ENCODE results near the gene DSCAM.
"Not testable (repeated sequence)": the region's sequence is repeated elsewhere in the genome, so short reads cannot be mapped to it uniquely, and the experiment has no call there.

The DSCAM gene

DNA sequence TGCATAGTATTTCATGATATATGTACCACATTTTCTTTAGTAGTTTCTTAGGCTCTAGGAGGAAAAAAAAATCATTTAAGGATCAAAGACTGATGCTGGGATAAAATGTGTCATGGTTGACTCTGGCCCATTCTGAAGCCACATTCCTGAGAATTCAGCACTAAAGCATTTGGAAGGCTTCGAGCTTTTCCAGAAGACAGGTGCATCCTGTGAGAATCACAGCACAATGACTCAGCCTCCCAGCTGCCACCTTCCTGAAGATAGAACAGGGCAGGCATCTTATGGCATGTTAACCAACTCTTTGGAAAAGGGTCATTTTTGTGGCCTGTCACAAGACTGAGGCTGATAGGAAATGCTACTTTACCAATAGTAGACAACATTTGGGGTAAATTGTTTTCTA is 619.9 kb downstream of the DSCAM start:
- DNase-seq = no peak

DNA sequence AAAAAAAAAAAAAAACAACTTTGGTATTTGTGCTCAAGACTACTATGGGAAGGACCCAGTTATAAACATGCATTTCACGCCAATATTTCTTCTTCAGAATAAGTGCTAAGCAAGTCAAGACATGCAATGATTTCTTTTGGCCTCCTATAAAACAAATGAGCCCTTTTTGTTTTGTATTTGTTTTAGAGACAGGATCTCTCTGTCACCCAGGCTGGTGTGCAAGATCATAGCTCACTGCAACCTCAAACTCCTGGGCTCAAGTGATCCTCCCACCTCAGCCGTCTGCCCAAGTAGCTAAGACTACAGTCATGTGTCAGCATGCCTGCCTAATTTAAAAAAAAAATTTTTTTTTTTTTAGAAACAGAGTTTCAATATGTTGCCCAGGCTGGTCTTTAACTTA is 631.0 kb downstream of the DSCAM start:
- DNase-seq = no peak

DNA sequence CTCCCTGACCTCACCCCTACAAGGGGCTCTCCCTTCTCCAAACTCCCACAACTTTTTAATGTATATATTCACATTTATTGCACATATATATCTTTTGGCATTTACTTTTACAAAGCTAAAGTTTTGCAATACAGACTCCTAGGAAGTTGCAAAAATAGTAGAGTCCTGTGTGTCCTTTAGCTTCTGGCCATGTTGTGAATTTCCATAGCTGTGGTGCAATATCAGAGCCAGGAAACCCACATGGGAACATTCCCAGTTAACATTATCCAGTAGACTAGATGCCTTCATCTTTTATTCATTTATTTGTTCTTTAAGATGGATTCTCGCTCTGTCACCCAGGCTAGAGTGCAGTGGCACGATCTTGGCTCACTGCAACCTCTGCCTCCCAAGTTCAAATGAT is 636.7 kb downstream of the DSCAM start:
- no peak for DNase-seq

DNA sequence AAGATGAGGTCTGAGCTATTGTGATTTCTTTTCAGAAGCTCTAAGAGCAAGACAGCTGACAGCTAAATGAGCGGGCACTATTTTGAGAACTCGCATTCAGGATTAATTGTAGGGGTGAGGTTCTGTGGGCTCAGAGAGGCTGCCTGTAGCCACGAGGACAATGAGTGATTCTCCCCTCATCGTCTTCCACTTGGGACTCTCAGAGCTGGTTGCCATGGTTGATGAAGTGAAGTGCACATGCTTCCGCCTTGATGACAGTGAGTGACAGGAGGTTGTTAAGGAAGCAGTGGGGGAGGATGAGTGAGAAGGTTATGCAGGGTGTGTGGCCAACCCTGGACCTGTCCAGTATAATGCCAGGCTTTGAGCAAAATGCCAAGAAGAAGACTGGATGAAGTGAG is 638.0 kb downstream of the DSCAM start:
- DNase-seq = no peak

DNA sequence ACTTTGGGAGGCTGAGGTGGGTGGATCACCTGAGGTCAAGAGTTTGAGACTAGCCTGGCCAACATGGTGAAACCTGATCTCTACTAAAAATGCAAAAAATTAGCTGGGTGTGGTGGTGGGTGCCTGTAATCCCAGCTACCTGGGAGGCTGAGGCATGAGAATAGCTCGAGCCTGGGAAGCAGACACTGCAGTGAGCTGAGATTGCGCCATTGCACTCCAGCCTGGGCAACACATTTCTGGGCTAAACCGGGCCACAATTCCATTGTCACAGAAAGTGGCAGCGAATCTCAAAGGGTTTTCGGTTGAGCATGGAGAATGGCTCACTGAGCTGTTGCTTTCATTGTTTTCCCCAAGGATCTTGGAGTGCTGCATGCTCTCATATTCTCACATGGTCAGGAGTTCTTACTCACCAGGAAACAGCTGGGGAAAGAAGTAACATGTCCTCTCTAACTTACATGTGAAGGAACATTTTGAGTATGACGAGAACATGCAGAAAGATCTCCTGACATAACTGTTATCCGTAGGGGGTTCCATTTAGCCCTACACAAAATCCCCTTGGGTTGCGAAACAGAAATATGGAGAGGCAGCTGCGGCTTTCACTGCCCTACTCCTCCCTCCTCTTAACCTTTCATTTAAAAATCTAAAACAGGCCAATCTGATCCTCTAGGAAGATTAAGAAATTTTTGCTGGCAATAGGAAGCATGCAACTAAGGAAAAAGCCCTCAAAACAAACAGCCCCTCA is 638.6 kb downstream of the DSCAM start:
- no peak for DNase-seq

DNA sequence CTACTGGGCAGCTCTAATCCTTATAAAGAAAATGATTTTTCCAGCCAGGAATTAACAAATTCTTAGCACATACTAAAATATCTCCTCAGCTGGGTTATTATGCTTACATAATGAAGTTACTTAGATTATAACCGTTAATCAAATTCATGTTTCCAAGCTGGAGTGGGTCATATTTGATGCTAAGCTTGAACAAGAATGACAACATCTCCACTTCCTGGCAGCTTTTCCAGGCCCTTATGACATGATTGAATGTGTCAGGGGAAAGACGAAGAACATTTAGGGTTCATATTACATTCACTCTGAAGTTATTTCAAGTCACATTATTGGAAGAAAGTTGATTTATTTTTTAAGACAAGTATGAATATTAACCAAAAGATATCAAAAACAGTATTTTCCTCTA is 646.0 kb downstream of the DSCAM start:
- DNase-seq = no peak

DNA sequence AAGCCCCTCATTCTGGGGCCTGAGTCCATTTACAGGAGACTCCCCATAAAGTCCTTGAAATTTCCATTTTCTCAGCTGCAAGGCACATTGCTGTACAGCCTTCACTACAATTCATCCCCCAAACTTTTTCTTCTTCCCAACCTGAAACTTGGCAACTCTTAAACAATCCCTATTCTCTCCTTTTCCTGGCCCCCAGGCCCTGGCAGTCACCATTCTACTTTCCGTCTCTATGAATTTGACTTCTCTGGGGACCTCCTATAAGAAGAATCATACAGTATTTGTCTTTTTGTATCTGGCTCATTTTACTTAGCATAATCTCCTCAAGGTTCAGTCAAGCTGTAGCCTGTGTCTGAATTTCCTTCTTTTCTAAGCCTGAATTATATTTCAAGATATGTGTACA is 646.8 kb downstream of the DSCAM start:
- DNase-seq = no peak

DNA sequence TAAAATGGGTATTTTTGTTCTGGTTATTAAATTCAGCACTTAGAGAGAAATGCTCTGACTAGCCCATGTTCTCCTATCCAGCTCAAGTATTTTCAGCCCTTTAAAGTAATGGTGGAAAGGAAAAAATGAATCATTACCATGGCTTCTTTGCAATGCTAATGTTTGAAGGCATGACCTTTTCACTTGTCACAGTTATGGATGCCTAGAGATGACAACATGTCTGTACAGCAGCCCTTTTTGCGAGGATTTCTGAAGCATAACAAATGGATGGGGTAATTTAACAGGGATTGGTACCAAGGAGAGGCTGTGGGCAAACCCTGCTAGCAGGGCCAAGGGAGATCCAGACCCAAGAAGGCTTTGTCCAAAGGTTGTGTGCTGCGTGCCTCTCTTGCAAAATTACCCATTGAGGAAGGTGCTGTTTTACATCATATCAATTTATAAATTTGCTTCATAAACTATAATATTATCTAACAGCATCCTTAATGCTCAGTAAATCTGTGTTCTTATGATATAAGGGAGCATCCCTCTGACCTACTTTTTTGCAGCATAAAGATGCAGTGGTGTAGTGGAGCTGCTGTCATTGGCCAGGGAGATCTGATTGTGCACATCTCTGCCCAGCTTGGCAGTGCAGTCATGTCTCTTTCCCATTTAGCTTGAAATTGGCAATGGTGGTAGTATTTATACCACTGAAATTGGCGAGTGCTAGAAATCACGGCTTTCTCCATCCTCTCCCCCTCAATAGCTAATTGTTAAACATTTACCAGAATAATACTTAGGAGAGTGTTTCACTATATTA is 652.6 kb downstream of the DSCAM start:
- peak; percentile 15 for DNase-seq

DNA sequence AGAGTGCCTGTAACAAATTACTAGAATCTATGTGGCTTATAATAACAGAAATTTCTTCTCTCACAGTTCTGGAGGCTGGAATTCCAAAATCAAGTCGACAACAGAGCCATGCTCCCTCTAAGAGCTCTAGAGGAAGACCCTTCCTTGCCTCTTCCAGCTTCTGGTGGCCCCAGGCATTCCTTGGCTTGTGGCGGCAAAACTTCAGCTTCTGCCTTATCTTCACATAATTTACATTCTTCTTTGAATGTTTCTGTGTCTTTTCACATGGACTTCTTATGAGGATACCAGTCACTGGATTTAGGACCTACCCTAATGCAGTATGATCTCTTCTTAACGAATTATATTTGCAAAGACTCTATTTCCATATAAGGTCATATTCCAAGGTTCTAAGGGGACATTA is 655.3 kb downstream of the DSCAM start:
- no peak for DNase-seq

DNA sequence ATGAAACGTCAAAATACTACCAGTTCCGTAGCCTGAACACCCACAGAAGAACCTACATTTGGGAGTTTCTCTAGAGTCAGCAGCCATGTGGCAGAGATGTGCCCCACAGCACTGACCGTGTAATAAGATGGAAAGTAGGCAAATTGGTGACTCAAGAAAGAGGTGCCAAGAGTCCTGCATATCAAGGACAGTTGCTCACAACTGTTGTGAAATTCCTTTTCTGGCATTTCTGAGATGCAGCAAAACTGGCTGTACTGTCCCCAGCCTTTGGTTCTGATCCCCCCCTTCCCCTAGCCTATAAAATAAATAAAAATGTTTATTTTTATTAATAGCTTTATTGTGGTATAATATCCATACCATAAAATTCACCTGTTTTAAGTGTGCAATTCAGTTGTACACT is 655.8 kb downstream of the DSCAM start:
- no peak for DNase-seq

DNA sequence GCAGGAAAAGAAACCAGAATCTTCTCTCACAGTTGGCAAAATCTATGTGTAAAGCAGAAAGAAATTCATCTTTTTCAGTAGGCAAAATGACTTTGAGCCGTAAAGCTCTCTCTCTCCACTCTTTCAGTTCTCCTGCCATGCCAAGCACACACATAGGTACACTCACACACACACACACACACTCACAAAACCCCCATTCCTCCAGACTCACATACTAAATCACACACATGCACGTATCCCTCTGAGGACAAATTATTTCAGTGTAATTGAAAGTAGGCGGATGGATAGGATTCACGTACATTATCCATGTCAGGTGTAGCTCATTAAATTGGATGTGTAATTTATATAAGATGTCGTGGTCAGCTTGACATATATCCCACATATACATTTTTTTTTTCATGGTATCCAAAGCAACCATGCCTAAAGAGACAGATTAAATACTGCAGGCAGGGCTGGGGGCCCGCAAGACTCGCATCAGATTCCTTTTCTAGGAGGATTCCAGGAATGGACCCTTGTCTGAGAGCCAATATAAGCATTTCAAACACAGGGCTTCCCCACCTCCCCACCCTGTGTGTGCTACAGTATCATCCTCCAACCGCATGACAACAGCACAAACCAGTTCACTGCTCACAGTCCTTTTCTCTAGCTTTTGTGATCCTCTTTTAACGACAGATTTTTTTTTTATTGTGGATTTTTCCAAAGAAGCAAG is 658.9 kb downstream of the DSCAM start:
- no peak for DNase-seq

DNA sequence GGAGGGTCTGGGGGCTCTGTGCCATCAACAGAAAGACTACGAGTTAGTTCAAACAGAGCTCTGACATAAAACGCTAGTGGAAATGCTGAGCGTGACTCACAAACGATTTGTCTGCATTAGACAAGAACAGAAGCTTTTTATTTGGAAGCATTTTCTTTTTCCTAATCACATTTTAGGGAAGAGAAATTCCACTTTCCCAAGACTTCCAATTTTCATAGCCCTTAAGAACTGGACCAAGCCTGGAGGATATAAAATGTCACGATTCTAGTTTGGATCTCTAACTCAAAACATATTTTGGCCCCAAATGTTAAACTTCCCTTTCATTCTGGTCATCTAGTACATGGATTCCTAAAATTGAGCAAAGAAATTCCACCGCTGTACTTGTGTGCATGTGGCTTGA is 659.7 kb downstream of the DSCAM start:
- no peak for DNase-seq

DNA sequence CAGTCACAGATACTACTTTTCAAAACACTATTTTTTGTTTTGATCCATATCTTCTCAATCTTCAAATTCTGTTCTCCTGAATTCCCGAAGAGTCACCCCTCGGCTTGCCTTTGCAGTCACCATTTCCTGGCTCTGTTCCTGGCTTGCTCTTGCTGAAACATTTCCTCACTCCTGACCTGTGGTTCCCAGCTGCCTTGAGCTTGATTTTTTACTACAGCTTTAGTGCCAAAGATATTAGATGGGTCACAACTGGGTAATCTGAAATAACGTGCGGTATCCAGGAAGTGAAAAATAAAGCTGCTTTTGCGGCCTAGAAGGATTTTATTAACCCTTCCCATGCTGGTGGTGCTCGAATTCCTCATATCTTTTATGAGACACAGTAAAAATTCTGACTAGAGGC is 660.9 kb downstream of the DSCAM start:
- DNase-seq = peak; percentile 63

DNA sequence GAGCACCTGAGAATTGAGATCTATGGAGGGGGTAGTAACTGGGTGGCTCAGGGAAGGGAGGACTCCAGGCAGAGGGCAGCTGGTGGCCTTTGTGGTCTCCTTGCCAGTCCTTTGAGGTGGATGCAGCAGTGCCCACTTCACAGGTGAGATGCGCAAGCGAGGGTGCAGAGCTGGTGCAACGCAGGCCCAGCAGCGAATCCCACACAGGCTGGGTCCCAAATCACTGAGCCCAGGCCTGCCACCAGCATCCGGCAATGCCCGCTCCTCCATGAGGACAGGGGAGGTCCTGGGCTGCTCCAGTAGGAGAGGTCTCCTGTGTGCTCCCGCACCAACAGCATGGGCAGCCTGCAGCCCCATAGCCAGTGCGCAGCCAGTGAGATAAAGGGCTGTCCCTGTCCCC is 661.8 kb downstream of the DSCAM start:
- DNase-seq = no peak

DNA sequence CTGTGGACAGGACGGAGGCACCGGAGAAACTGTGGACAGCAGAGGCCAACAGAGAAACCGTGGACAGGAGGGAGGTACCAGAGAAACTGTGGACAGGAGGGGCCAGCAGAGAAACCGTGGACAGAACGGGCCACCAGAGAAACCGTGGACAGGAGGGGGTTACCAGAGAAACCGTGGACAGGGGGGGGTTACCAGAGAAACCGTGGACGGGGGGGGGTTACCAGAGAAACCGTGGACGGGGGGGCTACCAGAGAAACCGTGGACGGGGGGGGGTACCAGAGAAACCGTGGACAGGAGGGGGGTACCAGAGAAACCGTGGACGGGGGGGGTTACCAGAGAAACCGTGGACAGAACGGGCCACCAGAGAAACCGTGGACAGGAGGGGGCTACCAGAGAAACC is 664.5 kb downstream of the DSCAM start:
- DNase-seq = not testable (repeated sequence)

DNA sequence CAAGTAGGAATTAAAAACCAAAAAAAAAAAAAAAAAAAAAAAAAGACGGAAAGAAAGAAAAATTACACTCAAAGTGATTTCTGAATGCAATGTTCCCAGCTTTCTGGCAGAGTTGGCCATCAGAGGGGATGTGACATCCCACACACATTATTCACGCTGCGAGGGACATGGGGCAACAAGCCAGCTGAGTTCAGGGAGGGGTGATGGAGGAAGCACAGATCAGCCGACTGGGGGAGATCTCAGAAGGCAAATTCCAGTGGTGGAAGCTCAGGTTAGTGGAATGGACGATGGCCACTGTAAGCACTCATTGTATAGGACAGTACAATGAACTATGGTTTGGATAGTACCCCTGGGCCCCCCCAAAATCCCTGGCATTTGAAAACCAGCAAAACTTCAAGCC is 667.8 kb downstream of the DSCAM start:
- peak; percentile 3 for DNase-seq

DNA sequence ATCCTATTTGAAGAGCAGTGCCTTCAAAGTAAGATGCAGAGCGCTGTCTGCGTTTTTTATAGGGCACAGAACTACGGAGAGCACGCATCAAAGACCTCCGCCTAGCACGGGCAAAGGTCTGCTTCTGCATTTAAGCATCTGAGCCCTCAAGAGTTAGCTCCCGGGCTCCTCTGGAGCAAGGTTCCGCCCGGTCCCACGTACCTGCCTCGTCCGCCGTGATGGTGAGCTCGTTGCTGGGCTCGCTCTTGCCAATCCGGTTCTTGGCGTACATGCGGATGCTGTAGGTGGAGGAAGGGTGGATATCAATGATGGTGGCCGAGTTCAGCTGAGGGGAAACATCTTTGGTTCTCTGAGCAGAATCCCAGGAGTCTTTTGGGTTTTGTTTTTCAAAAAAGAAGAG is 668.2 kb downstream of the DSCAM start:
- DNase-seq = no peak

DNA sequence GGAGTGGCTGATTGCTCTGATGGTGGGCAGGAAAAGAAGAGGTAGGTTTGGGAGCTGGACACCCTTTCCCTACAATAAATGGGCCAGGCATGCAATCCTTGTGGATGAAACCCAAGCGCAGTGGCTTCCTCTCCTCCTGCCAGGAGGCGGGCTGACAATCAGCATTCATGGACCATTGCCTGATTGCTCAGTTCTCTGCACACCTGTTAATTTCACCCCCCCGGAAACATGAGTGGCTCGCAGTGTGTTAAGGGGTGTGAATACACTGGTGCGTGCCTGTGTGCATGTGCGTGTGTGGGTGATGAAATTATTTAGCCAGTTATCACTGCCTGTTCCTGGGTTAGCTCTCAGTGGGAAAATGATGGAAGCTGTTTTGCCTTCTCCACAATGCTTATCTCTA is 669.0 kb downstream of the DSCAM start:
- DNase-seq = no peak

DNA sequence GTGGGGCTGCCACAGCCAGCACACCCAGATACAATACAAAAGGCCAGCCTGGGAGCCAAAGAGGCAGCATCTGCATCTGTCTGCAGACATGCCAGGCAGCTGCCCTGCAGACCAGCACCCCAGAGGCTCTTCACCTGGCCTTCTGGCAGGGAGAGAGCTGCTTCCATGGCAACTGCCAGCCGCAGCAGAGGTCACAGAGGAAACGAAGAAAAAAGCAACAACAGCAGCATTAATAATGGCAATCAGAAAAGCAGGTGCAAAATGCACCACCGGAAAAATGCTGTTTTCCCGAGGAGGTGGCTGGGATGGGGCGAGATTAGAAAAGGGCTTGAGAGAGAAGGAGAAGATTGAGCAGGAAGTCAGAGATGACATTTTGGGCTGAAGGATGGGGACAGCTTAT is 670.2 kb downstream of the DSCAM start:
- no peak for DNase-seq

DNA sequence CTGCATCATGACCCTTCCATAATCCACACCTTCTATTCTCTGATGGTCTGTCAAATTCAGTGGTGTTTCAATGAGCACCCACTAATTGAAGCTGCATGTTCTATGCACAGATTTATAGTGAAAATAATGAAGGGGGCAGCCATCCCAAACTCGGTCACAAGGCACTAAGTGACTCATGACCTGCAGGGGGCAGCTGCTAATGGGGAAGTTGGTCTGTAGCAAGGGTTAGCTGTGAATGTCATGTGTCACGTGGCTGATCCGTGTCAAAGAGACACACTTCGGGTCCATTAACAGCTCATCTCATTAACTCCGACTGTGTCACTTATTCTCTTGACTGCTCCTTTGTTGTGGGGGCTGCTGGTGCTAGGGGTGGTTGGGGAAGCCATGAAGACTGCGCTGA is 673.1 kb downstream of the DSCAM start:
- no peak for DNase-seq

DNA sequence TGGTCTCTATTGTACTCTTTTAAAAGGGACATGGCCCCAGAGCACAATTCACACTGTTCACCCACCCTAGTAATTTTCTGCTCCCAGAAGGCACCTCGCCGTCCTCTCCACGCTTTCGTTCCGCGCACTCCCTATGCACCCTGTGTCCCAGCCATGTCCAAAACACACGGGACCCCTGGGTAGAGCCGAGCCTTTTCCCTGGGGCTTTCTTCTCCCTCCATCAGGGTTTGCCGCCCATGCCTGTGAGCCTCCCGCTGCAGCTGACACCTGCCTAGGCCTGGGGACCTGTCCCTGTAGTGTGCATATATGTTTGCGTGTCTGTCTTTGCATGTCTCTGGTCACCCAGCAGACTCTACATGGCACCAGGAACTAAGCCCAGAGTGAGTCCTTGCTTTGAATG is 677.0 kb downstream of the DSCAM start:
- no peak for DNase-seq

DNA sequence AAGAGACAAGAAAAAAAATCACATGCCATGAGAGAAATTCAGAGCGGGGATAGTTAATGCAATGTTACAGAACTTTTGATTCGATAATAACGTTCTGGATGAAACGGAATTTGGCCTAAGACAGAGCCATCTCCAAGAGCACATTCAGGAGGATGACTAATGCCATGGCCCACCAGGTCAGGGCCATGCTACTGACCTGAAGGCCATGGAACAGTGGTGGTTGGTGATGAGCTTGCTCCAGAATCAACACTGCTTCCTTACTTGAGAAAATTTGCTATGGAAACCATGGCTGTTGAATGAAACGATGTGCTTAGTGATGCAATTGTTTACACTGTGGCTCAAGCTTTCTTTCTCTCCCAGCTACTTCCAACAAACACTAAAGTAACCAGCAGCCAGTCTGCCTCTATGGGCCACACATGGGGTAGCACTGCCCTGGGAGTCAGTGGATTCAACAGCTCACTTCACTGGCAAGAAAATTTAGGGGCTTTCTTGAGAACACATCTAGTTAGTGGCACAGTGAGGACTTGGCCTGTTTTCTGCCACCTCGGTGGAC is 680.6 kb downstream of the DSCAM start:
- peak; percentile 1 for DNase-seq

DNA sequence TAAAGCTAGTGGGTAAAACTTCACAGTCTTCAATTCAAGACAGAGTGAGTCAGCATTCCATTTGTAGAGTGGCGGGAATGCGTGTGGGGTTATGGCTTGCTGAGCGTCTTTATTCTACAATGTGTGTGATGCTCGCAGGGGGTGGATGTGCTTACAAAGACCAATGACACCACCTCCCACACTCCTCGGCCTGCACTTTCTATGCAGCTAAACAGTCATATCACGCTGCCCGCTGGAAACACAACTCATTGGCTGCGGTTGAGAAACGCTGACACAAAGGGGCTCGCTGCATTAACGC is 681.2 kb downstream of the DSCAM start:
- DNase-seq = peak; percentile 62

Measured in fibroblast of skin of back (primary cell).